Natural killer cell treated with Interleukin-12 subunit alpha and Interleukin-12 subunit beta and Interleukin-15 and Interleukin-18, amount 100 ng/mL, for 72 hours (primary cell): ENCODE data around the gene TPO. TPM values are rescaled to one million over a fixed set of nuclear protein-coding genes. Genes with fewer than 3 reads are reported as not detected.
A peak's percentile ranks its signal among the peaks of the same experiment; 100 is the strongest.
"Not testable (repeated sequence)": the region's sequence is repeated elsewhere in the genome, so short reads cannot be mapped to it uniquely, and the experiment has no call there.

Experiments
- ATAC-seq, 2 donors: fragments of 150-1000 bp; cut with Tn5 transposase in 1 of 2; sonication (Bioruptor Pico), chemical (Tn5 transposase) in 1 of 2; 2 replicates each; pipeline ENCODE4 v1.10.0; 2021
- DNase-seq: peaks from one replicate; pipeline ENCODE4 v3.0.0; 2022; ENCODE audit warnings: low spot score
- H3K27ac Mint-ChIP-seq, 2 donors: 1 replicate in 1 of 2; 2 replicates in 1 of 2; pipeline ENCODE4 v1.8.0; 2022; ENCODE audit warnings: mixed read lengths in 2 of 2, mild to moderate bottlenecking in 1 of 2, moderate library complexity in 1 of 2
- H3K27me3 Mint-ChIP-seq, 2 donors: 1 replicate in 1 of 2; 2 replicates in 1 of 2; pipeline ENCODE4 v1.8.0; 2022; ENCODE audit warnings: mixed read lengths in 2 of 2
- H3K36me3 Mint-ChIP-seq: one replicate; pipeline ENCODE4 v1.8.0; 2022; ENCODE audit warnings: mixed read lengths
- H3K4me1 Mint-ChIP-seq, 2 donors: 1 replicate in 1 of 2; 2 replicates in 1 of 2; pipeline ENCODE4 v1.8.0; 2022; ENCODE audit warnings: low read depth in 2 of 2, mixed read lengths in 2 of 2, mild to moderate bottlenecking in 1 of 2
- H3K4me3 Mint-ChIP-seq: one replicate; pipeline ENCODE4 v1.8.0; 2022; ENCODE audit warnings: mixed read lengths
- H3K9me3 Mint-ChIP-seq: 2 replicates; pipeline ENCODE4 v1.8.0; 2022; ENCODE audit warnings: mixed read lengths
- total RNA-seq, 2 donors: library from RNA; stranded (reverse); gene quantifications; one replicate each; pipeline ENCODE4 v1.2.3, GENCODE V29; 2022

Gene TPO
- total RNA-seq, 2 donors from 2014 or later: not detected

DNA sequence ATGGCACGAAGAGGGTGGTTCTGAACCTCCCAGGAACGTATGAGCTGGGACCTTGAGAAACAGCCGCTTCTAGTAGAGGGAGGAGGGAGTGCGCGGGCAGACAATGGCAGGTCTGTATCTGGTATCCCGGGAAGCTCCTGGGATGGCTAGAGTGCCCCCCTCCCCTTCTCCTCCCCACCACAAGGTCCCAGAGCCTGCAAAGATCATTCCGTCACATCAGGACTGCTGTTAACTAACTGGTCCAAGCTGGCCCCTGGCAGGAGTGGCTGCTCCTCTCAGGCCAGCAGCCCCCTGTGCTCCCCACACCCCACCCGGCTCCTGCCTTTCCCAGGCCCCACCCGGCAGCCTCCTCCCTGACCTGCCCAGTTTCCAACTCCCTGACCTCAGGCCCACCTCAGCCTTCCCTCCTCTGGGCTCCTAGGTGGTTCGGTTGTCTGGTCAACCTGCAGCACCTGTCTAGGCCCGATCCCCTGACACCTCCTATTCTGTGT, 75.0 kb downstream of the TPO start:
- DNase-seq: no peak
- Mint-ChIP-seq H3K36me3 (no peaks in the 10 kb centered on the region), H3K9me3 (no peaks in the 10 kb centered on the region), H3K27me3 (no peaks in the 10 kb centered on the region), H3K27ac (no peak overlapping the region), H3K4me3 (no peak overlapping the region), H3K4me1 (no peaks in the 10 kb centered on the region)
- ATAC-seq: no peak

- ATAC-seq (no peak), DNase-seq (no peak)
- Mint-ChIP-seq H3K36me3 (no peaks in the 10 kb centered on the region), H3K4me1 (no peaks in the 10 kb centered on the region), H3K9me3 (no peaks in the 10 kb centered on the region), H3K27me3 (no peaks in the 10 kb centered on the region), H3K27ac (no peak overlapping the region), H3K4me3 (no peak overlapping the region)
These were observed 75.6 kb downstream of the TPO start for GRCh38 chr2:1488851-1489250.

- no peaks in the 10 kb centered on the region for H3K9me3 Mint-ChIP-seq
- H3K27me3 Mint-ChIP-seq: no peaks in the 10 kb centered on the region
- no peak overlapping the region for H3K27ac Mint-ChIP-seq
- DNase-seq (no peak), ATAC-seq (no peak)
- no peak overlapping the region for H3K4me3 Mint-ChIP-seq
- no peaks in the 10 kb centered on the region for H3K4me1 Mint-ChIP-seq
- H3K36me3 Mint-ChIP-seq: no peaks in the 10 kb centered on the region
These were observed 76.2 kb downstream of the TPO start for GRCh38 chr2:1489486-1489885.

DNA sequence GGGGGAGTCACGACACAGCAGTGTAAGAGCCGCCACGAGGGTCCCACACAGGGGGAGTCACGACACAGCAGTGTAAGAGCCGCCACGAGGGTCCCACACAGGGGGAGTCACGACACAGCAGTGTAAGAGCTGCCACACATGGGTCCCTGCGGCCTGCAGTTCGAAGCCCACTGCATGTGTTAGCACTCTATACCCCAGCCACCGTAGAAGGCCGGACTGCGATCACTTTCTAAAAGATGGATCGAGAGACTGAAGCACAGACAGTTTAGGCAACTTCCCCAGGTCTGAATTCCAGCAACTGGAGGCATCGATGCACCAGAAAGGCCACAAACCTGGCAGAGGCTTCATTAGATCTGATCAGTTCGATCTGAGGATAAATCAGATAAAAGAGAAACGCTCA, 77.1 kb downstream of the TPO start:
- not testable (repeated sequence) for H3K9me3 Mint-ChIP-seq, H3K27ac Mint-ChIP-seq, H3K4me3 Mint-ChIP-seq, H3K27me3 Mint-ChIP-seq, DNase-seq, H3K4me1 Mint-ChIP-seq, ATAC-seq, H3K36me3 Mint-ChIP-seq

DNA sequence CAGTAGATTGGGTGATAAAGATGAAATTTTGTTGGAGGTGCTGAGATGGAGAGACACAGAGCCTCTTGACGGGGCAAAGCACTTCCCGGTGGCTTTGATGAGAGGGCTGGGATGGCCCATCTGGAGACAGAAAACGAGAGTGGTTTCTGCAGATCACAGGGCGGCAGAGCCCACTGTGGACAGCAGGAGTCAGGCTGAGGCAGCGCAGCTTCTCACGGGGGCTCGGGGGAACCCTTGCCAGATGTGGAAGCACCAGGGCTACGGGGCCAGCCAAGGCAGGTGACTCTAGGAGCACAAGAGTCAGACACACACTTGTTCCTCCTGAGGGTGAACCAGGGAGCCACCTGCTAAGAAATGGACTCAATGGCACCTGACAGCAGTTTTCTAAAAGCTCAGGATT, 78.5 kb downstream of the TPO start:
- no peak overlapping the region for H3K27ac Mint-ChIP-seq
- ATAC-seq (no peak), DNase-seq (no peak)
- H3K4me3 Mint-ChIP-seq: no peak overlapping the region
- no peaks in the 10 kb centered on the region for H3K4me1 Mint-ChIP-seq
- H3K36me3 Mint-ChIP-seq: no peaks in the 10 kb centered on the region
- H3K27me3 Mint-ChIP-seq: no peaks in the 10 kb centered on the region
- H3K9me3 Mint-ChIP-seq: no peaks in the 10 kb centered on the region

DNA sequence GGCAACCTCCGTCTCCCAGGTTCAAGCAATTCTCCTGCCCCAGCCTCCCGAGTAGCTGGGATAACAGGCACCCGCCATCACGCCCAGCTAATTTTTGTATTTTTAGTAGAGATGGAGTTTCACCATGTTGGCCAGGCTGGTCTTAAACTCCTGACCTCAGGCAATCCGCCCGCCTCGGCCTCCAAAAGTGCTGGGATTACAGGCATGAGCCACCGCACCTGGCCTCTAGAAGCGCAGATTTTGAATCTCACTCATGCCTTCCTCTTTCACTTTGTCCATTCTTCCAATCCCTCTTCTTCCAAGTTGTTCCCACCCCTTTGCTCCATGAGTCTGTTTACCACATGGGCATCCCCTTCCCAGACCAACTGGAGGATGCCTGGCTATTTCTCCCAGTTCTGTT, 79.0 kb downstream of the TPO start:
- H3K36me3 Mint-ChIP-seq, DNase-seq, H3K27me3 Mint-ChIP-seq, ATAC-seq, H3K27ac Mint-ChIP-seq, H3K4me1 Mint-ChIP-seq, H3K9me3 Mint-ChIP-seq, H3K4me3 Mint-ChIP-seq: not testable (repeated sequence)

- Mint-ChIP-seq H3K36me3 (no peaks in the 10 kb centered on the region), H3K27ac (no peak overlapping the region), H3K27me3 (no peaks in the 10 kb centered on the region), H3K9me3 (no peaks in the 10 kb centered on the region), H3K4me3 (no peak overlapping the region), H3K4me1 (no peaks in the 10 kb centered on the region)
- no peak for ATAC-seq
- no peak for DNase-seq
These were observed 79.6 kb downstream of the TPO start for GRCh38 chr2:1492711-1493430.

DNA sequence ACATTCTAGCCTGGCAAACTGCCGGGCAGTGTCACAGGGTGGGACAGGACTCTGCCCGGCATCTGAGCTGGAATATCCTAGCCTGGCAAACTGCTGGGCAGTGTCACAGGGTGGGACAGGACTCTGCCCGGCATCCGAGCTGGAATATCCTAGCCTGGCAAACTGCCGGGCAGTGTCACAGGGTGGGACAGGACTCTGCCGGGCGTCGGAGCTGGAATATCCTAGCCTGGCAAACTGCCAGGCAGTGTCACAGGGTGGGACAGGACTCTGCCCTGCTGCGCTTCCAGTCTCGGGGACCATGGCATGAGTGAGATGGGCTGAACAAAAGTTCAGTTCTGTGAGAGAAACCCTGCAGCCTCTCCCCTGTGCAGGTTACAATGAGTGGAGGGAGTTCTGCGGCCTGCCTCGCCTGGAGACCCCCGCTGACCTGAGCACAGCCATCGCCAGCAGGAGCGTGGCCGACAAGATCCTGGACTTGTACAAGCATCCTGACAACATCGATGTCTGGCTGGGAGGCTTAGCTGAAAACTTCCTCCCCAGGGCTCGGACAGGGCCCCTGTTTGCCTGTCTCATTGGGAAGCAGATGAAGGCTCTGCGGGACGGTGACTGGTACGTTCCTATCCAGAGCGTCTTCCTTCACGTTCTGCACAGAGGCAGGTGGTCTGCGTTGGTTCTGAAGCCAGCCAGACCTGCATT, 80.3 kb downstream of the TPO start:
- Mint-ChIP-seq H3K4me3 (no peak overlapping the region), H3K4me1 (no peaks in the 10 kb centered on the region), H3K27me3 (no peaks in the 10 kb centered on the region), H3K9me3 (no peaks in the 10 kb centered on the region), H3K27ac (no peak overlapping the region), H3K36me3 (no peaks in the 10 kb centered on the region)
- no peak for ATAC-seq
- no peak for DNase-seq

- H3K36me3 Mint-ChIP-seq: no peaks in the 10 kb centered on the region
- no peak overlapping the region for H3K4me3 Mint-ChIP-seq
- H3K9me3 Mint-ChIP-seq: no peaks in the 10 kb centered on the region
- no peak overlapping the region for H3K27ac Mint-ChIP-seq
- ATAC-seq (no peak), DNase-seq (no peak)
- H3K27me3 Mint-ChIP-seq: no peaks in the 10 kb centered on the region
- H3K4me1 Mint-ChIP-seq: no peaks in the 10 kb centered on the region
These were observed 81.0 kb downstream of the TPO start for GRCh38 chr2:1494257-1494656.

DNA sequence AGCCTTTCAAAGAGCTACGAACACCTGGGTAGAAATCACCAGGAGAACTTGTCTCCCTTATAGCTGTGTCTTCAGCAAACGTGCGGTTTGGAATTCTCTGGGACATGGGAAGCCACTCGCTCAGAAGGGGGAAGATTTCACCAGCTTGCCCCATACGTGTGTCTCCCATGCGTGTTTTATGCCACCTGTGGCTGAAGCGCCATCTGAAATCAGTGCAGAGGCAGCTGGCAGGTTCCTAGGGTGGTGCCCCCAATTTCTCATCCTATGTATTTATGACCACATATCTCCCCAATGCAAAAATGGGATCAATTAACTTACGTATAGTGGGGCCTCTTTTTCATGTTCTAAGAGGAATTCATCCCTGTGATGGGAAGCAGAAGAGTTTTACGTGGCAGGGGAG, 81.6 kb downstream of the TPO start:
- no peaks in the 10 kb centered on the region for H3K4me1 Mint-ChIP-seq
- no peak overlapping the region for H3K4me3 Mint-ChIP-seq
- H3K27ac Mint-ChIP-seq: no peak overlapping the region
- ATAC-seq: no peak
- no peaks in the 10 kb centered on the region for H3K36me3 Mint-ChIP-seq
- H3K9me3 Mint-ChIP-seq: no peaks in the 10 kb centered on the region
- no peaks in the 10 kb centered on the region for H3K27me3 Mint-ChIP-seq
- DNase-seq: no peak

GRCh38 chr2:1495676-1496358, 82.6 kb downstream of the TPO start:
- no peaks in the 10 kb centered on the region for H3K36me3 Mint-ChIP-seq
- DNase-seq (no peak), ATAC-seq (peak in 1 of 2 donors; percentile 3)
- H3K9me3 Mint-ChIP-seq: no peaks in the 10 kb centered on the region
- H3K4me3 Mint-ChIP-seq: no peak overlapping the region
- no peak overlapping the region for H3K27ac Mint-ChIP-seq
- no peaks in the 10 kb centered on the region for H3K27me3 Mint-ChIP-seq
- H3K4me1 Mint-ChIP-seq: no peaks in the 10 kb centered on the region

DNA sequence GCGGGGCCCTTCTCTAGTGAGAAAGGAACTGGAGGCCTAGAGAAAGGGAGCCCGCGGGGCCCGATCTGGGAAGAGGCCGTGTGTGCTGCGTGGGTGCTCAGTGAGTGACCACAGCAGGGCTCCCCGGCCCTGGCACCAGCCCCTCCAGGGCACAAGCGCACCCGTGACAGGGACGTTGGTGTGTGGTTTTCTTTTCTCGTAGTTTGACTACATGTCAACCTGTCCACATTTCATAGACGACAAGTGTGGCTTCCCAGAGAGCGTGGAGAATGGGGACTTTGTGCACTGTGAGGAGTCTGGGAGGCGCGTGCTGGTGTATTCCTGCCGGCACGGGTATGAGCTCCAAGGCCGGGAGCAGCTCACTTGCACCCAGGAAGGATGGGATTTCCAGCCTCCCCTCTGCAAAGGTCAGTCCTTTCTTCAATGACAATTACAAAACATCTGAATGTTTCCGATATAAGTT, 83.1 kb downstream of the TPO start:
- Mint-ChIP-seq H3K4me3 (no peak overlapping the region), H3K4me1 (no peaks in the 10 kb centered on the region), H3K27me3 (no peaks in the 10 kb centered on the region), H3K9me3 (no peaks in the 10 kb centered on the region), H3K36me3 (no peaks in the 10 kb centered on the region), H3K27ac (no peak overlapping the region)
- no peak for ATAC-seq
- DNase-seq: no peak

DNA sequence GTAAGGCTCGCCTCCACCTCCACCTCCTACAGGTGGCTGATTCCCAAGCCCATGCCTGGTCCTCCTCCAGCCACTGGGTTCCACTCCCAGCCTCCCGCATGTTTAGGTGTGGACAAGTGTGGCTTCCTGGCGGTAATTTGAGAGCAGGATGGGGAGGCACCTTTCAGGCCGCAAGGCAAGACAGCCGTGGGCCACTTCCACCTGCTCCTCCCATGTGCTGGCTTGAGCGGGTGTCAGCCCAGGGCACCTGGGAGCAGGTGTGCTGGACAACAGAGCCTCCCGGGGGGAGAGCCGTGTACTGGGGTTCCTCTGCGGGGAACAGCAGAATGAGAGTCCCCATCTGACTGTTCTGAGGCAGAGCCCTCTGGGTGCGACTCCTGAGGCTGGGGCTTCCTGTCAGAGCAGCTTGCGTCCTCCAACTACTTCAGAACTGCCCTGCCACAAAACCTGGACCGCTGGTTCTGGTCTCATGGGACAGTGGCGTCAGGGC, 83.9 kb downstream of the TPO start:
- ATAC-seq (no peak), DNase-seq (no peak)
- Mint-ChIP-seq H3K36me3 (no peaks in the 10 kb centered on the region), H3K27me3 (no peaks in the 10 kb centered on the region), H3K9me3 (no peaks in the 10 kb centered on the region), H3K27ac (no peak overlapping the region), H3K4me3 (no peak overlapping the region), H3K4me1 (no peaks in the 10 kb centered on the region)

DNA sequence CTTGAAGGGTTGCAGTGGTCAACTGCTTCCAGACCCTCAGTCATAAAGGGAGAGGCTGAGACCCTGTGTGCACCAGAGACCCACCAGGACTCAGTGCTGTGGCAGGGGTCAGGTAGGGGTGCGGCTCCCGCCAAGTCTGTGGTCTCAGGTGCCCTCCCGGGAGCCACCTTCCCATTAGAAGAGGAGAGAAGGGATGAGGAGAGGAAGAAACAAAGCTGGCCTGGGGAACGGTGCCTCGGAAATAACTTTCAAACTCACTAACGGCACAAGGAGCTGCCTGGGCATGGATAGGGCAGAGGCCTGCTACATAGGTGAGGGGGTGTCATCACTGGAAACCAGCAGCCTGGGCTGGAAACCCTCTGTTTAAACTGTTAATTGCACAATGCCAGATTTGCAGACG, 84.9 kb downstream of the TPO start:
- H3K36me3 Mint-ChIP-seq: no peaks in the 10 kb centered on the region
- no peaks in the 10 kb centered on the region for H3K4me1 Mint-ChIP-seq
- H3K27me3 Mint-ChIP-seq: no peaks in the 10 kb centered on the region
- DNase-seq: no peak
- ATAC-seq: no peak
- H3K4me3 Mint-ChIP-seq: no peak overlapping the region
- no peak overlapping the region for H3K27ac Mint-ChIP-seq
- no peaks in the 10 kb centered on the region for H3K9me3 Mint-ChIP-seq
